Activated naive CD4-positive, alpha-beta T cell treated with anti-CD3 and anti-CD28 coated beads, Interleukin-2, amount 50 U/mL, for 24 hours (primary cell): ENCODE measurements around the gene HYDIN.

Source experiments
- H3K27ac Mint-ChIP-seq: one replicate; pipeline ENCODE4 v1.8.0; 2021; ENCODE audit warnings: mild to moderate bottlenecking, mixed read lengths
- H3K27me3 Mint-ChIP-seq: one replicate; pipeline ENCODE4 v1.8.0; 2021; ENCODE audit warnings: mixed read lengths
- H3K36me3 Mint-ChIP-seq: one replicate; pipeline ENCODE4 v1.8.0; 2021; ENCODE audit warnings: mixed read lengths
- H3K4me1 Mint-ChIP-seq: one replicate; pipeline ENCODE4 v1.8.0; 2021; ENCODE audit warnings: mixed read lengths
- H3K4me3 Mint-ChIP-seq: one replicate; pipeline ENCODE4 v1.8.0; 2021; ENCODE audit warnings: mild to moderate bottlenecking, mixed read lengths
- H3K9me3 Mint-ChIP-seq: one replicate; pipeline ENCODE4 v1.8.0; 2021; ENCODE audit warnings: mixed read lengths

HYDIN gene

GRCh38 chr16:70766658-70767057, 463.9 kb downstream of the HYDIN start:
- H3K4me3 Mint-ChIP-seq, result no peak overlapping the region
- no peaks in the 10 kb centered on the region for H3K9me3 Mint-ChIP-seq
- H3K27me3 Mint-ChIP-seq, result no peaks in the 10 kb centered on the region
- no peak overlapping the region for H3K27ac Mint-ChIP-seq
- H3K4me1 Mint-ChIP-seq, result no peaks in the 10 kb centered on the region
- no peaks in the 10 kb centered on the region for H3K36me3 Mint-ChIP-seq

GRCh38 chr16:70766176-70766575, 464.3 kb downstream of the HYDIN start:
- H3K4me1 Mint-ChIP-seq, result no peaks in the 10 kb centered on the region
- no peaks in the 10 kb centered on the region for H3K36me3 Mint-ChIP-seq
- no peak overlapping the region for H3K27ac Mint-ChIP-seq
- no peaks in the 10 kb centered on the region for H3K9me3 Mint-ChIP-seq
- H3K27me3 Mint-ChIP-seq, result no peaks in the 10 kb centered on the region
- H3K4me3 Mint-ChIP-seq, result no peak overlapping the region

- Mint-ChIP-seq H3K36me3 (no peaks in the 10 kb centered on the region), H3K27me3 (no peaks in the 10 kb centered on the region), H3K27ac (no peak overlapping the region)
Measured at GRCh38 chr16:70765491-70765890, 465.0 kb downstream of the HYDIN start.

GRCh38 chr16:70764632-70765031, 465.9 kb downstream of the HYDIN start:
- no peaks in the 10 kb centered on the region for H3K27me3 Mint-ChIP-seq
- no peaks in the 10 kb centered on the region for H3K9me3 Mint-ChIP-seq
- H3K4me1 Mint-ChIP-seq, result no peaks in the 10 kb centered on the region
- H3K36me3 Mint-ChIP-seq, result no peaks in the 10 kb centered on the region
- no peak overlapping the region for H3K4me3 Mint-ChIP-seq
- H3K27ac Mint-ChIP-seq, result no peak overlapping the region

More at GRCh38 chr16:70765491-70765890, 465.0 kb downstream of the HYDIN start:
- Mint-ChIP-seq H3K4me3 (no peak overlapping the region), H3K4me1 (no peaks in the 10 kb centered on the region), H3K9me3 (no peaks in the 10 kb centered on the region)

- H3K36me3 Mint-ChIP-seq, result peaks cover 2% of the 10 kb centered on the region
- H3K27ac Mint-ChIP-seq, result no peak overlapping the region
- no peaks in the 10 kb centered on the region for H3K4me1 Mint-ChIP-seq
- H3K27me3 Mint-ChIP-seq, result no peaks in the 10 kb centered on the region
- H3K9me3 Mint-ChIP-seq, result no peaks in the 10 kb centered on the region
- no peak overlapping the region for H3K4me3 Mint-ChIP-seq
Measured at GRCh38 chr16:70760221-70760620, 470.3 kb downstream of the HYDIN start.

GRCh38 chr16:70759666-70760065, 470.9 kb downstream of the HYDIN start:
- H3K27me3 Mint-ChIP-seq, result no peaks in the 10 kb centered on the region
- no peaks in the 10 kb centered on the region for H3K4me1 Mint-ChIP-seq
- no peak overlapping the region for H3K4me3 Mint-ChIP-seq
- H3K9me3 Mint-ChIP-seq, result no peaks in the 10 kb centered on the region
- peaks cover 2% of the 10 kb centered on the region for H3K36me3 Mint-ChIP-seq
- no peak overlapping the region for H3K27ac Mint-ChIP-seq

GRCh38 chr16:70758786-70759185, 471.7 kb downstream of the HYDIN start:
- Mint-ChIP-seq H3K4me3 (no peak overlapping the region), H3K27me3 (no peaks in the 10 kb centered on the region), H3K36me3 (peaks cover 2% of the 10 kb centered on the region), H3K4me1 (no peaks in the 10 kb centered on the region), H3K27ac (no peak overlapping the region), H3K9me3 (no peaks in the 10 kb centered on the region)
